GM21737 (cell line): ENCODE measurements around the gene UBAC2.

ENCODE experiments used
- ATAC-seq: cut with Tn5 transposase; IDR thresholded peaks from one replicate; pipeline ENCODE4 v1.9.1; 2021; ENCODE audit warnings: mild to moderate bottlenecking, moderate library complexity; ENCODE audit not compliant: unreplicated experiment

The UBAC2 gene

DNA sequence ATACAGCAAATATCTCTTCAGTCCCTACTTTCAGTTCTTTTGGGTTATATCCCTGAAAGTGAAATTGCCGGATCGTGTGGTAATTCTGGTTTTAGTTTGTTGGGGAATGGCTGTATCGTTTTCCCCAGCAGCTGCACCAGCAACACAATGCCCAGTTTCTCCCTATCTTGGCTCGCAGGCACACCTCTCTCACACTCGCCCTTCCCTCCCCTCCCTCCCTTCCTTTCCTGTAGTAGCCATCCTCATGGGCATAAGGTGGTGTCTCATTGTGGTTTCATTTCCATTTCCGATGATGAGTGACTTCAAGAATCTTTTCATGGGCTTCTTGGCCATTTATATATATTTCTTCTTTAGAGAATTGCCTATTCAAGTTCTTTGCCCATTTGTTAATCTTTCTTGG lies 66.2 kb downstream of the UBAC2 start:
- ATAC-seq, result no peak

DNA sequence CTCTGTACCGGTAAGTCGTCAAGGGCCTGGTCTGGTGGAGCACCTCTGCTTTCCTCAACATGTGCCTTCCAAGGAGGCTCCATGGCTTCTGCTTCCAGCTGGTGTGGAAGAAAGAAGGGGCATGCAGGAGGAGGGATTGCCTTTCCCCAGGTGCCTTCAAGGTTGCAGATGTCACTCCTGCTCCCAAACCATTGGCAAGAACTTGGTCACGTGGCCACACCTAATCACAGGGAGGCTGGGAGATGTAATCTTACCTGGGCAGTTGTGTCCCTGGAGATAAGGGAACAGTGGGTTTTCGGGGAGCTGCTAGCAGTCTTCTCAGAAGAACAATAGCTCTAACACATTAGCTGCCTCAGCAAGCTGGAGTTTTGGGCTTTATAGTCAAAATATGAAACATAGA lies 67.3 kb downstream of the UBAC2 start:
- ATAC-seq, result no peak

GRCh38 chr13:99268822-99269221 lies 68.2 kb downstream of the UBAC2 start:
- ATAC-seq, result no peak

- ATAC-seq, result peak; percentile 57
Measured at GRCh38 chr13:99269627-99270241, 69.1 kb downstream of the UBAC2 start.

GRCh38 chr13:99270518-99270917 lies 69.9 kb downstream of the UBAC2 start:
- no peak for ATAC-seq

GRCh38 chr13:99271249-99271648 lies 70.6 kb downstream of the UBAC2 start:
- no peak for ATAC-seq

DNA sequence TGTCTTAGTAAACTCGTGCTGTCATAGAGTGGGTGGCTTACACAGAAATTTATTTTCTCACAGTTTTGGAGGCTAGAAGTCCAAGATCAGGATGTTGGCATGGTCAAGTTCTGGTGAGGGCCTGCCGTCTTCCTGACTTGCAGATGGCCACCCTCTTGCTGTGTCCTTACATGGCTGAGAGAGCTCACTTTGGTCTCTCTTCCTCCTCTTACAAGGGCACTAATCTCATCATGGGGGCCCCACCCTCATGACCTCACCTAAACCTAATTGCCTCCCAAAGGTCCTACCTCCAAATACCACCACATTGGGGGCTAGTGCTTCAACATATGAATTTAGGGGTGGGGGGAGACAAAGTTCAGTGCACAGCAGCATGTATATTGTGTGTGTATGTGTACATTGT lies 71.8 kb downstream of the UBAC2 start:
- ATAC-seq, result no peak

DNA sequence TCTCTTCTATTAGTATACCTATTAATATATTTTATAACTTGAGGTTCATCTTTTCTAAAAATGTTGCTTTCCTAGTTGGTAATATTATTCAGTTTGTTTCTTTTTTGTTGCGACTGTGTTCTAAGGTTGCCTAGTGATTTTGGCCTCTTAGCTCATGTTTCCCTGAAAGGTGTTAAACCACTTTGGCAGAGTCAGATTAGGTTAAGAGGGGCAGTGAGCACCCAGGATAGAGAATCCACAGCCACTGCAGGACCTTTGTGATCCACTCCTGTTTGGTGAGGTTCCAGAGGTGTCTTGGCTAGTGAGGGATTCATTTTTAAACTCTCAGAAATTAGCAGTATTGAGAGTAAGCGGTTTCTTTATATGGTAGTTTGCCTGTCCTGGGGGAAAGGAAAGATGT lies 72.5 kb downstream of the UBAC2 start:
- no peak for ATAC-seq

DNA sequence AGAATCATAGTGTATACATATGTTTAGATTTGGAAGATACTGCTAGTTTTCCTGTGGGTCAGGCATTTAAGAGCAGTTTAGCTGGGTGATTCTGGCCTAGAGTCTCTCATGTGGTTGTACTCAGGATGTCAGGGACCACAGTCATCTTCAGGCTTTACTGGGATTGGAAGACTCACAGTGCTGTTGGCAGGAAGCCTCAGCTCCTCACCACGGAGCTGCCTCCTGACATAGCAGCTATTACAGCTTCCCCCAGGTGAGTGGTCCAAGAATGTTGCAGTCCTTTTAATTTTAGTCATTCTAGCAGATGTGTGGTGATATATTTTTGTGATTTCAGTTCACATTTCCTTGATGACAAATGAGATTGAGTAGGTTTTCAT lies 74.4 kb downstream of the UBAC2 start:
- no peak for ATAC-seq

- no peak for ATAC-seq
Measured at GRCh38 chr13:99276706-99277105, 76.1 kb downstream of the UBAC2 start.

DNA sequence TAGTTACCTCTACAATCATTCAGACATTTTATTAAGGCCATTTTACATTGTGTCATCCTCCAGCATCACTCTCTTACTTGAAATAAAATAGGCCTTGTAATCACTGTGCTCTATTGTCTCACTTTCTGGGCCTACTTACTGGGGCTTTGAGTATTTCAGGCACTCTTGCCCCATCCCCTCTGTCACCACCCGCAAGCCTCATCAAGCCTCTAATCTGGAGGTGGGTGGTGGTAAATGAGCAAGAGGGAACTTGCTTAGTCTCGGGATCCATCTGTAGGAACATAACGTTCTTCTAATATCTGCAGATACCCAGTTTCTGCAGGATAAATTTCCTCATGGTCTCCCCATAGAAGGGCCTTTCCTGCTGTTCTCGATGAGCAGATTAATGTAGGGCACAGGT lies 77.0 kb downstream of the UBAC2 start:
- no peak for ATAC-seq

- ATAC-seq, result no peak
Measured at GRCh38 chr13:99278200-99278599, 77.5 kb downstream of the UBAC2 start.

- ATAC-seq, result no peak
Measured at GRCh38 chr13:99278843-99279242, 78.2 kb downstream of the UBAC2 start.

- no peak for ATAC-seq
Measured at GRCh38 chr13:99279637-99280036, 79.0 kb downstream of the UBAC2 start.

- ATAC-seq, result no peak
Measured at GRCh38 chr13:99280166-99280565, 79.5 kb downstream of the UBAC2 start.

- ATAC-seq, result peak; percentile 58
Measured at GRCh38 chr13:99281811-99282263, 81.2 kb downstream of the UBAC2 start.

DNA sequence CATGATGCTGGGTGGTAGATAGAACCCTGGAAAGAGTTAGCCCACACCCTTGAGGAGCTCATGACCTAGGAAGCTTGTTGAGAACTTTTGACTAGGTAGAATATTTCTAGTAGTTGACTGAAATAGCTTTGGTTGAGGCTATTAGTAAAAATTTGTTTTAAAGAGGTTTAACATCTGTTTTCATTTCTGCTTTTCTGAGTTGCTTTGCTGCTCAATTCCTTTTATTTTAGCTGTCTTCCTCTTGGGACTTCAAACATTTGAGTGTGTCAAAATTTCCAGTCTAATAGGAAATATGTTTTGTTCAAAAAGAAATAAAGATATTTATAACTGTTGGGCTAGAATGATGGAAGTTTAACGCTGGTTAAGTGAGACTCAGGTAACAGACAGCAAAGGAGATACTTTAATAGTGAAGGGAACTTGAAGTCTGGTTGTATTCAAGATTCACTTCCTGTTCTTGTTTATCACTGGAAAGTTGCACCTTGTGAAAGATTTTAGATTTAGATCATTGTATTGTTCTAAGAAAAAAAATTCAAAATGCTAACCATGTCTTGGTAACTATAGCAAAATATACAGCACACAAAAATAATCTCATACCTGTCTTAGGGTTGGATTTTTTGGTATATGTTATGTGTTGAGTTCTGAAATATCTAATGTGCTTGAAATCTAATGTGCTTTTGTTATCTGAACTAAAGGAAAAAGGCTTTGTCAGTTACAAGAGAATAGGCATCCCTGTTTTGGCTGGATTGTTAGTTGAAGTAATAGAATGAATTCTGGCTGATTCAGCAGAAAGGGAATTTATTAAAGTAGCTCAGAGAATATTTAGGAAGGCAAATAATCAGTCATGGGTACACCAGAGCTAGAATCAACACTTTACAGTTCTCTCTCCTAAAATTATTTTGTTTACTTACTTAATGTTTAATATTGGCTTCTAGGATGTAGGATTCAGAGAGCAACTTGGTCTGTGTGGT lies 81.9 kb downstream of the UBAC2 start:
- ATAC-seq, result peak; percentile 57

DNA sequence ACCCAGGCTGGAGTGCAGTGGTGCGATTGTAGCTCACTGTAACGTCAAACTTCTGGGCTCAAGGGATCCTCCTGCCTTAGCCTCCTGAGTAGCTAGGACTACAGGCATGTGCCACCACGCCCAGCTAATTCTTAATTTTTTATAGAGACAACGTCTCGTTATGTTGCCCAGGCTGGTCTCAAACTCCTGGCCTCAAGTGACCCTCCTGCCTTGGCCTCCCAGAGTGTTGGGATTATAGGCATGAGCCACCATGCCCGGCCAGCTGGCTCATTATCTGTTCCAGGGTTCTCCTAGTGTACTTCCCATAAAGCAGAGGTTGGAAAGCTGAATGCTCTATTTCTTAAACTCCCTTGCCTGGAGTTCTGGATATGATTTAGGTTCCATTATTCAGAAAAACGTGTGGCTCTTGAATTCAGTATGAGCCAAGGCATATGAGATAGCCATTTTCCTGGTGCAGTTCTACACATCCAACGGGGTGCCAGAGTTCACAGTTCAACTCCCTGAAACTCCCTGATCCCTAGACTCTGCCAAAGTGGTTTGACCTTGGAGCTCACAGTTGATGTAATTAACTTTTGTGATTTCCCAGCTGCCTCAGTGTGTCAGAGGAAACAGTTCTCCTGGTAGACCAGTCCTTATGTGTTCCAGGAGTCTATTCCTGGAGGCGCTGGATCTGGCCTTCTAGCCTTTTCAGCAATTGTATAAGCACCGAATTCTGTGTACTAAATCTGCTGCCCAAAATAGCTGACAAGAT lies 85.0 kb downstream of the UBAC2 start:
- ATAC-seq, result no peak

DNA sequence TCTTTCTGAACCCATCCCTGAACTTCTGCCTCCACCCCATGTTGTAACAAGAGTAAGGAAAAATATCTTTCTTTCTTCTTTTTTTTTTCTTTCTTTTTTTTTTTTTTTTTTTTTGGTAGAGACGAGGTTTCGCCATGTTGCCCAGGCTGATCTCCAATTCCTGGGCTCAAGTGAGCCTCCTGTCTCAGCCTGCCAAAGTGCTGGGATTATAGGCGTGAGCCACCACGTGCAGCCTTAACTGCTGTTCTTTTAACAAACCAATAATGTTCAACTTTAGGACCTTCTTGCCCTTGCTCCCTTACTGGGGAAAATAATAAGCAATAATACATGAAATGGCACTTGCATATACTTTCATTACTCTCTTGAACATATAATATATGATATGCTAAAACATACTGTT lies 86.9 kb downstream of the UBAC2 start:
- ATAC-seq, result no peak

DNA sequence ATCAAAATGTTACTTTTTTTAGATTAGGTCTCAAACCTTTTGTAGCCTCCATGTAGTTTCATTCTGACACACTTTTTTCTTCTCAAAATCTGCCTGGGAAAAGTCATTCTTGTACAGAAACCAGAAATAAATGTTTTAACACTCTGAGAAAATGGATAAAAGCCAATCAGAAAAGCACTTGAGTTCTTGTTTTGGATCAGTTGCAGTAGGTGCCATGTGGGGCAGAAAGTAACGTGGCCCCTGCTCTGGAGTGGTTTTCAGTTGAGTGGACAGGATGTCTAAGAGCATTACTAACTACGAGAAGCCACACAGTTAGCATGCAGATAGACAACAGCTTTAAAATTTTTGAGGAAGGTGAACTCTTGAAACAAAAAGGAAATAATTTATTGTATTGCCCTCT lies 87.4 kb downstream of the UBAC2 start:
- peak; percentile 85 for ATAC-seq

GRCh38 chr13:99289271-99289670 lies 88.6 kb downstream of the UBAC2 start:
- no peak for ATAC-seq
